ENCODE data around the gene PLA2R1. TPM values are rescaled to one million over a fixed set of nuclear protein-coding genes. Genes with fewer than 3 reads are reported as not detected.

Gene PLA2R1
- total and polyA plus RNA-seq, 10 of the 15 experiments (the other 5 are each of a cell fraction or from before 2014, with no cell fraction given), result 0.01 to 0.05 (median 0.02) TPM; not detected in 6

DNA sequence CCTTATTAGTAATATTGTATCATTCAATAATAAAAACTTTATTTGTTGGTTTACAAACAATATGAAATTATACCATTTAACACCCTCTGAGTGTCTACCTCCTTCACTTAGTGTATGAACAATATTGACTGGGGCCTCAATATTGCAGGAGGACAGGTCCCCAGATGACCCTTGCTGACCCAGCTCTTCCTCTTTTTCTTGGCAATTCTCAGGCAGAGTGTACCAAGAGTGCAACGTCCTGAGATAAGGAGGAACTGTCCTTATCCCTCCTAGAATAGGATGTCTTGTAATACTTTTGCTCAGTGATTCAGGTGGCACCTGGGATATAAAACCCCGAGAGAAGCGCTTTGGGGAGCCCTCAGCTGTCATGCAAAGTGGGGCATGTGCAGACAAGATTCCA, 76.8 kb downstream of the PLA2R1 start:
- TF ChIP-seq MYC (IDR thresholded peaks at IDR 0.05; ENCODE audit: insufficient read depth, insufficient read length, insufficient replicate concordance, low read length, severe bottlenecking) (no peak), BRCA1 (IDR thresholded peaks at IDR 0.05; ENCODE audit: low read depth, low read length) (no peak), YBX1 (IDR thresholded peaks at IDR 0.05) (no peak), CBX3 (IDR thresholded peaks at IDR 0.05; ENCODE audit: borderline replicate concordance, low read depth) (no peak), SMARCA5 (IDR thresholded peaks at IDR 0.05) (no peak), RUNX3 (IDR thresholded peaks at IDR 0.05; ENCODE audit: low read length) (no peak)
- TF ChIP-seq, protein P1, sequence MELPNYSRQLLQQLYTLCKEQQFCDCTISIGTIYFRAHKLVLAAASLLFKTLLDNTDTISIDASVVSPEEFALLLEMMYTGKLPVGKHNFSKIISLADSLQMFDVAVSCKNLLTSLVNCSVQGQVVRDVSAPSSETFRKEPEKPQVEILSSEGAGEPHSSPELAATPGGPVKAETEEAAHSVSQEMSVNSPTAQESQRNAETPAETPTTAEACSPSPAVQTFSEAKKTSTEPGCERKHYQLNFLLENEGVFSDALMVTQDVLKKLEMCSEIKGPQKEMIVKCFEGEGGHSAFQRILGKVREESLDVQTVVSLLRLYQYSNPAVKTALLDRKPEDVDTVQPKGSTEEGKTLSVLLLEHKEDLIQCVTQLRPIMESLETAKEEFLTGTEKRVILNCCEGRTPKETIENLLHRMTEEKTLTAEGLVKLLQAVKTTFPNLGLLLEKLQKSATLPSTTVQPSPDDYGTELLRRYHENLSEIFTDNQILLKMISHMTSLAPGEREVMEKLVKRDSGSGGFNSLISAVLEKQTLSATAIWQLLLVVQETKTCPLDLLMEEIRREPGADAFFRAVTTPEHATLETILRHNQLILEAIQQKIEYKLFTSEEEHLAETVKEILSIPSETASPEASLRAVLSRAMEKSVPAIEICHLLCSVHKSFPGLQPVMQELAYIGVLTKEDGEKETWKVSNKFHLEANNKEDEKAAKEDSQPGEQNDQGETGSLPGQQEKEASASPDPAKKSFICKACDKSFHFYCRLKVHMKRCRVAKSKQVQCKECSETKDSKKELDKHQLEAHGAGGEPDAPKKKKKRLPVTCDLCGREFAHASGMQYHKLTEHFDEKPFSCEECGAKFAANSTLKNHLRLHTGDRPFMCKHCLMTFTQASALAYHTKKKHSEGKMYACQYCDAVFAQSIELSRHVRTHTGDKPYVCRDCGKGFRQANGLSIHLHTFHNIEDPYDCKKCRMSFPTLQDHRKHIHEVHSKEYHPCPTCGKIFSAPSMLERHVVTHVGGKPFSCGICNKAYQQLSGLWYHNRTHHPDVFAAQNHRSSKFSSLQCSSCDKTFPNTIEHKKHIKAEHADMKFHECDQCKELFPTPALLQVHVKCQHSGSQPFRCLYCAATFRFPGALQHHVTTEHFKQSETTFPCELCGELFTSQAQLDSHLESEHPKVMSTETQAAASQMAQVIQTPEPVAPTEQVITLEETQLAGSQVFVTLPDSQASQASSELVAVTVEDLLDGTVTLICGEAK (IDR thresholded peaks at IDR 0.05; ENCODE audit: borderline replicate concordance), result no peak
- Histone ChIP-seq H3K27me3 (replicated peaks in 1 of 2; ENCODE audit: control insufficient read depth in 2 of 2, insufficient read depth in 2 of 2, low read length in 1 of 2) (peaks cover 0 to 5% of the 10 kb centered on the region in 2 experiments; a peak in 2 of 4 replicates), H3K9me3 (replicated peaks; ENCODE audit: control insufficient read depth, insufficient read depth, low read length) (no peaks in the 10 kb centered on the region), H3K9ac (ENCODE audit: control insufficient read depth, insufficient read depth, low read length) (no peak overlapping the region), H3K36me3 (ENCODE audit: control insufficient read depth in 2 of 2, insufficient read depth in 2 of 2, low read length in 1 of 2) (no peaks in the 10 kb centered on the region), H4K20me1 (ENCODE audit: control insufficient read depth, insufficient read depth) (no peaks in the 10 kb centered on the region), H3K4me2 (ENCODE audit: control insufficient read depth, insufficient read depth) (no peak overlapping the region), H3K27ac (ENCODE audit: control insufficient read depth, insufficient read depth) (no peak overlapping the region), H2AFZ (ENCODE audit: control insufficient read depth, low read depth, low read length) (no peak overlapping the region), H3K4me1 (ENCODE audit: control insufficient read depth, insufficient read depth, low read length) (no peaks in the 10 kb centered on the region), H3K79me2 (ENCODE audit: control insufficient read depth, insufficient read depth, low read length) (no peaks in the 10 kb centered on the region), H3K4me3 (no peak overlapping the region)
- FAIRE-seq (no peak), ATAC-seq (no peak), DNase-seq (ENCODE audit: low read depth, low spot score) (no peak)
- intact Hi-C loops (cut with micrococcal nuclease; ENCODE audit: unreplicated experiment) (no loop called here), in situ Hi-C loops (cut with MboI) (loop anchor here (10.0 kb wide), 1 partner anchor 1081 kb away; no protein-coding TSS in a partner anchor)
- no TSS peak for BruUV-seq (replicated peaks)
- ChIA-PET CTCF (no interaction called here), POLR2A (no interaction called here), SMC1A (ENCODE audit: uncharacterized antibody, unreplicated experiment) (interaction anchor here (0.7 to 1.7 kb wide), 3 partner anchors 10 to 37 kb away, joined by 3 to 5 read pairs (median 4); no protein-coding TSS in a partner anchor), RAD21 (ENCODE audit: unreplicated experiment) (no interaction called here)
- WGBS (ENCODE audit: insufficient coverage, insufficient replicate concordance, low lambda C conversion rate, missing lambda C conversion rate), result 64% methylated on average over 3 of the region's 3 CpGs
